Activated T-cell treated with anti-CD3 and anti-CD28 coated beads, Interleukin-2, amount 50 U/mL, for 72 hours (primary cell): ENCODE measurements around the gene RAVER2. TPM values are rescaled to one million over a fixed set of nuclear protein-coding genes. Genes with fewer than 3 reads are reported as not detected.
"Not testable (repeated sequence)": the region's sequence is repeated elsewhere in the genome, so short reads cannot be mapped to it uniquely, and the experiment has no call there.

Experiments
- ATAC-seq, 2 donors: fragments of 150-1000 bp; cut with Tn5 transposase; replicated peaks in 1 of 2; 2 replicates each; pipeline ENCODE4 v1.10.0; 2021; ENCODE audit warnings: moderate library complexity in 2 of 2, mild to moderate bottlenecking in 1 of 2
- DNase-seq, 2 donors: peaks; one replicate each; pipeline ENCODE4 v3.0.0; 2021 to 2022; ENCODE audit warnings: mixed read lengths in 1 of 2
- H3K27ac Mint-ChIP-seq: one replicate; pipeline ENCODE4 v1.8.0; 2022; ENCODE audit warnings: mild to moderate bottlenecking, moderate library complexity, mixed read lengths
- H3K27me3 Mint-ChIP-seq: one replicate; pipeline ENCODE4 v1.8.0; 2022; ENCODE audit warnings: low read depth, mixed read lengths
- H3K36me3 Mint-ChIP-seq, 2 donors: one replicate each; pipeline ENCODE4 v1.8.0; 2022; ENCODE audit warnings: mixed read lengths in 2 of 2, mild to moderate bottlenecking in 1 of 2; ENCODE audit not compliant: insufficient read depth in 2 of 2
- H3K4me1 Mint-ChIP-seq: one replicate; pipeline ENCODE4 v1.8.0; 2022; ENCODE audit warnings: low read depth, mixed read lengths
- H3K4me3 Mint-ChIP-seq, 2 donors: one replicate each; pipeline ENCODE4 v1.8.0; 2022; ENCODE audit warnings: mild to moderate bottlenecking in 2 of 2, mixed read lengths in 2 of 2, moderate library complexity in 2 of 2
- H3K9me3 Mint-ChIP-seq, 2 donors: one replicate each; pipeline ENCODE4 v1.8.0; 2022; ENCODE audit warnings: mixed read lengths in 2 of 2
- total RNA-seq, 2 donors: library from RNA; stranded (reverse); gene quantifications; one replicate each; pipeline ENCODE4 v1.2.3, GENCODE V29; 2022

RAVER2 gene
- total RNA-seq, 2 donors from 2014 or later = 2.7 to 3.0 TPM

- ATAC-seq = no peak
- Mint-ChIP-seq H3K4me3 (no peak overlapping the region), H3K4me1 (no peaks in the 10 kb centered on the region), H3K27ac (no peak overlapping the region), H3K9me3 (peaks cover 0 to 2% of the 10 kb centered on the region in 2 donors), H3K36me3 (peaks cover 0 to 2% of the 10 kb centered on the region in 2 donors), H3K27me3 (no peaks in the 10 kb centered on the region)
- DNase-seq = no peak
Observed at GRCh38 chr1:64798872-64799271, 54.0 kb downstream of the RAVER2 start.

GRCh38 chr1:64801851-64802523, 57.1 kb downstream of the RAVER2 start:
- Mint-ChIP-seq H3K27ac (no peak overlapping the region), H3K36me3 (peaks cover 0 to 2% of the 10 kb centered on the region in 2 donors), H3K9me3 (peaks cover 0 to 2% of the 10 kb centered on the region in 2 donors), H3K4me3 (no peak overlapping the region), H3K4me1 (no peaks in the 10 kb centered on the region), H3K27me3 (no peaks in the 10 kb centered on the region)
- ATAC-seq (no peak), DNase-seq (no peak)

- no peaks in the 10 kb centered on the region for H3K27me3 Mint-ChIP-seq
- H3K36me3 Mint-ChIP-seq = no peaks in the 10 kb centered on the region
- H3K4me1 Mint-ChIP-seq = no peaks in the 10 kb centered on the region
- no peak for ATAC-seq
- no peak overlapping the region for H3K4me3 Mint-ChIP-seq
- no peaks in the 10 kb centered on the region for H3K9me3 Mint-ChIP-seq
- no peak overlapping the region for H3K27ac Mint-ChIP-seq
- DNase-seq = no peak
Observed at GRCh38 chr1:64809309-64809708, 64.4 kb downstream of the RAVER2 start.

- no peaks in the 10 kb centered on the region for H3K4me1 Mint-ChIP-seq
- H3K36me3 Mint-ChIP-seq = no peaks in the 10 kb centered on the region
- H3K27me3 Mint-ChIP-seq = no peaks in the 10 kb centered on the region
- H3K4me3 Mint-ChIP-seq = no peak overlapping the region
- no peak for ATAC-seq
- no peaks in the 10 kb centered on the region for H3K9me3 Mint-ChIP-seq
- no peak overlapping the region for H3K27ac Mint-ChIP-seq
- no peak for DNase-seq
Observed at GRCh38 chr1:64810001-64810400, 65.1 kb downstream of the RAVER2 start.

- Mint-ChIP-seq H3K36me3 (no peaks in the 10 kb centered on the region), H3K4me1 (no peaks in the 10 kb centered on the region), H3K9me3 (no peaks in the 10 kb centered on the region), H3K27ac (no peak overlapping the region), H3K4me3 (no peak overlapping the region), H3K27me3 (no peaks in the 10 kb centered on the region)
- DNase-seq (no peak), ATAC-seq (no peak)
Observed at GRCh38 chr1:64811131-64811530, 66.3 kb downstream of the RAVER2 start.

GRCh38 chr1:64814427-64814826, 69.6 kb downstream of the RAVER2 start:
- Mint-ChIP-seq H3K4me3 (no peak overlapping the region), H3K9me3 (peaks cover 2% of the 10 kb centered on the region in 2 donors), H3K36me3 (peaks cover 0 to 2% of the 10 kb centered on the region in 2 donors), H3K27ac (no peak overlapping the region), H3K4me1 (no peaks in the 10 kb centered on the region), H3K27me3 (no peaks in the 10 kb centered on the region)
- no peak for ATAC-seq
- no peak for DNase-seq

- not testable (repeated sequence) for H3K27me3 Mint-ChIP-seq, H3K36me3 Mint-ChIP-seq, H3K9me3 Mint-ChIP-seq, H3K4me1 Mint-ChIP-seq, ATAC-seq, H3K27ac Mint-ChIP-seq, DNase-seq, H3K4me3 Mint-ChIP-seq
Observed at GRCh38 chr1:64817364-64817763, 72.5 kb downstream of the RAVER2 start.

GRCh38 chr1:64820572-64820971, 75.7 kb downstream of the RAVER2 start:
- DNase-seq, H3K9me3 Mint-ChIP-seq, H3K4me1 Mint-ChIP-seq, ATAC-seq, H3K4me3 Mint-ChIP-seq, H3K36me3 Mint-ChIP-seq, H3K27ac Mint-ChIP-seq, H3K27me3 Mint-ChIP-seq: not testable (repeated sequence)

GRCh38 chr1:64822621-64823020, 77.7 kb downstream of the RAVER2 start:
- no peaks in the 10 kb centered on the region for H3K27me3 Mint-ChIP-seq
- DNase-seq = no peak
- H3K9me3 Mint-ChIP-seq = no peaks in the 10 kb centered on the region
- no peak overlapping the region for H3K4me3 Mint-ChIP-seq
- no peaks in the 10 kb centered on the region for H3K36me3 Mint-ChIP-seq
- H3K27ac Mint-ChIP-seq = no peak overlapping the region
- H3K4me1 Mint-ChIP-seq = peaks cover 25% of the 10 kb centered on the region
- ATAC-seq = no peak

- H3K4me1 Mint-ChIP-seq = peaks cover 38% of the 10 kb centered on the region
- peak in 1 of 2 donors; percentile 26 for ATAC-seq
- peak overlapping the region; percentile 84 for H3K27ac Mint-ChIP-seq
- no peaks in the 10 kb centered on the region for H3K27me3 Mint-ChIP-seq
- H3K36me3 Mint-ChIP-seq = no peaks in the 10 kb centered on the region
- H3K4me3 Mint-ChIP-seq = peak overlapping the region; percentile 24 to 71
- peak; percentile 53 to 60 for DNase-seq
- H3K9me3 Mint-ChIP-seq = no peaks in the 10 kb centered on the region
Observed at GRCh38 chr1:64823691-64824476, 79.0 kb downstream of the RAVER2 start.

GRCh38 chr1:64826991-64827390, 82.1 kb downstream of the RAVER2 start:
- no peaks in the 10 kb centered on the region for H3K36me3 Mint-ChIP-seq
- H3K9me3 Mint-ChIP-seq = no peaks in the 10 kb centered on the region
- peak overlapping the region; percentile 5 to 76 for H3K4me3 Mint-ChIP-seq
- peak overlapping the region; percentile 85 for H3K27ac Mint-ChIP-seq
- peak; percentile 80 to 89 for ATAC-seq
- DNase-seq = peak in 1 of 2 donors; percentile 14
- no peaks in the 10 kb centered on the region for H3K27me3 Mint-ChIP-seq
- H3K4me1 Mint-ChIP-seq = peaks cover 47% of the 10 kb centered on the region

GRCh38 chr1:64828829-64829228, 84.0 kb downstream of the RAVER2 start:
- no peak for DNase-seq
- no peaks in the 10 kb centered on the region for H3K27me3 Mint-ChIP-seq

GRCh38 chr1:64829411-64830029, 84.6 kb downstream of the RAVER2 start:
- ATAC-seq (no peak), DNase-seq (no peak)
- no peaks in the 10 kb centered on the region for H3K27me3 Mint-ChIP-seq
- H3K4me1 Mint-ChIP-seq = peaks cover 40% of the 10 kb centered on the region
- no peaks in the 10 kb centered on the region for H3K9me3 Mint-ChIP-seq
- peak overlapping the region; percentile 77 for H3K27ac Mint-ChIP-seq
- H3K4me3 Mint-ChIP-seq = no peak overlapping the region
- H3K36me3 Mint-ChIP-seq = peaks cover 0 to 10% of the 10 kb centered on the region in 2 donors

More at GRCh38 chr1:64828829-64829228, 84.0 kb downstream of the RAVER2 start:
- Mint-ChIP-seq H3K27ac (peak overlapping the region; percentile 77), H3K36me3 (peaks cover 0 to 5% of the 10 kb centered on the region in 2 donors), H3K4me3 (peak overlapping the region in 1 of 2 donors; percentile 35), H3K4me1 (peaks cover 46% of the 10 kb centered on the region), H3K9me3 (no peaks in the 10 kb centered on the region)
- peak in 1 of 2 donors; percentile 3 for ATAC-seq
